ENCODE data around the gene NFKBIE. TPM values are rescaled to one million over a fixed set of nuclear protein-coding genes. Genes with fewer than 3 reads are reported as not detected.

NFKBIE gene
- total and polyA plus RNA-seq, 2 of the 13 experiments (the other 11 are each of a cell fraction or from before 2014, with no cell fraction given): 6.7 to 14.5 TPM

DNA sequence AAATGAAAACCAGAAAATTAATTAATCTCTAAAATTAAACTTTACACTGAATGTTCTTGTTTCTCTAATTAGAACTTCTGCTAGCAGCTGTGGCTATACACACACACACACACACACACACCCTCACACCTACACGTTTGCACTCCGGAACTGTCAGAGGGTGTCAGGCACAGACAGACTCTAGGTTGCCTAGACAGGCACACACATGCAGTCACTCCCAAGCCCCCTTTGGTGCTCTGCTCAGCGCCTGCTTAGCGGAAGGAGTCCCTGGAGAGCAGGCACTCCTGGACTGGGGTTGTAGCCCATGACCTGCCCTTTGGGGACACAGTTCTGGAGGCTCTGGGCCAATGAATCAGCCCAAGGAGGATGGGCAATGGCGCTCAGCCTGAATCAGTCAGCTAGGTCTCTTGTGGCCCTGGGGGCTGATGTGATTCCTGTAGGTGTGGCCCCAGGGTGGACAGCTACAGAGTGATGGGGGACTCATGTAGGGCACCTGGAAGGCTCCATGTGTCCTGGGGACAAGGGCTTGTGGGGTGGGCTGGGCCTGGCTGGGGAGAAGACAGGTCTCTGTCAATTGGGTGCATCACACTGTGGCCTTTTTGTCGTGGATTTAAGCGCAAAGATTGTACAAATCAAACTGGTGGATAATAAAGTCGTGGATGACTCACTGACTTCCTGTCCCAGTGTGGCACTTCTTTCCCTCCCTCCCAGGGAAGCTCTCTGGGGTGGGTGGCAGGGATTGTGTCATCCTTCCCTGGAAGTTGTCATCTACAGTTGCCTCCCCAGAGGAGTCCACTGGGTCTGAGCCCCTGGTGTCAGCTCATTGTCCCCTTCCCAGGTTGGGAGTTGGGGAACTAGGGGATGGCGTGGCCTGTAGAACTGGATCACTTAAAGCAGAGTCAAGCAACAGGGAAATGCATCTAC lies 13.7 kb upstream of the NFKBIE start:
- in situ Hi-C loops (cut with HindIII; ENCODE audit: extremely low pct_ligation_motif_present, low pct_unique_long_range_greater_than_20kb) (no loop called here), intact Hi-C loops (cut with micrococcal nuclease; ENCODE audit: unreplicated experiment) (no loop called here)
- Histone ChIP-seq H3K27me3 (ENCODE audit: control insufficient read depth in 1 of 2, insufficient read depth in 2 of 2, low read length in 2 of 2) (peaks cover 29 to 80% of the 10 kb centered on the region in 2 experiments), H3K36me3 (replicated peaks in 1 of 2; ENCODE audit: control insufficient read depth in 1 of 2, insufficient read depth in 2 of 2, low read length in 2 of 2) (no peaks in the 10 kb centered on the region), H3K4me3 (replicated peaks in 1 of 3; ENCODE audit: insufficient read depth in 1 of 3, low read depth in 2 of 3, low read length in 3 of 3) (no peak overlapping the region), H2AFZ (ENCODE audit: low read length) (no peak overlapping the region), H3K4me2 (ENCODE audit: low read depth, low read length) (no peak overlapping the region), H3K4me1 (ENCODE audit: insufficient read depth, low read length) (peaks cover 28% of the 10 kb centered on the region), H3K9ac (ENCODE audit: insufficient read depth, low read depth, low read length) (no peak overlapping the region), H3K79me2 (ENCODE audit: insufficient read depth, low read length) (no peaks in the 10 kb centered on the region), H3K27ac (ENCODE audit: extremely low read length, insufficient read depth, low read length) (no peak overlapping the region), H3K9me3 (ENCODE audit: low read length) (no peaks in the 10 kb centered on the region), H4K20me1 (ENCODE audit: insufficient read depth, low read length) (peaks cover 3% of the 10 kb centered on the region; the same call in 1 of the 2 replicates)
- CTCF ChIA-PET (ENCODE audit: low intra/inter-chr PET ratio, low total read pairs): no interaction called here
- POLR2A ChIA-PET: no interaction called here
- DNase-seq (ENCODE audit: low spot score) (no peak), ATAC-seq (no peak), FAIRE-seq (no peak)
- 11% methylated on average over 8 of the region's 9 CpGs for WGBS (ENCODE audit: low lambda C conversion rate)
- TF ChIP-seq HNF4A (CRISPR knock-in tag; IDR thresholded peaks at IDR 0.05): no peak
- no TSS peak for BruUV-seq (replicated peaks)

DNA sequence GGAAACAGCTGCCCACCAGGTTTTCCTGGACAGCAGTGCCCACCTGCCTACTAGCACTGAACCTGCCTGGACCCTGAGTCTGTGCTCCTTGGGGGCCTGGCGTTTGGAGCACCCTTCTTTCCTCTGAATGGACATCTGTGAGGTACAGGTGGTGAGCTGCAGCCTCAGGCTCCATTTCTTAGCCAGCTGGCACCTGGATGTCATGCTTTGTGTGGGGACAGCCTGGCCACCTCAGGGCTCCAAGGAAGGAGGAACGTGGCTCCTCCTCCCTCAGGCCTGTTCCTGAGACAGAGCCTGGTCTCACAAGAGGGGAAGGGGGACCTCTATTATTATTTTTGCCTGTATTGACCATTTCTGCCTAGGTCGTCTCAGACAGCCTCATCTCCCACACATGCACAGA lies 13.0 kb upstream of the NFKBIE start:
- no peak overlapping the region for H2AFZ ChIP-seq (ENCODE audit: low read length)
- BruUV-seq (replicated peaks): no TSS peak
- 4% methylated on average over 2 of the region's 3 CpGs for WGBS (ENCODE audit: low lambda C conversion rate)
- H3K79me2 ChIP-seq (ENCODE audit: insufficient read depth, low read length): no peaks in the 10 kb centered on the region
- no peak overlapping the region for H3K4me2 ChIP-seq (ENCODE audit: low read depth, low read length)
- TF ChIP-seq ZBTB7A (CRISPR knock-in tag; IDR thresholded peaks at IDR 0.05): no peak
- no peak for TF ChIP-seq MEIS1 (CRISPR knock-in tag; IDR thresholded peaks at IDR 0.05; ENCODE audit: borderline replicate concordance)
- TF ChIP-seq CHCHD3 (CRISPR knock-in tag; IDR thresholded peaks at IDR 0.05): no peak
- TF ChIP-seq SIN3A (IDR thresholded peaks at IDR 0.05; ENCODE audit: borderline replicate concordance, low read depth, low read length): no peak
- no peak for TF ChIP-seq ZFP36 (IDR thresholded peaks at IDR 0.05; ENCODE audit: borderline replicate concordance, low read depth, low read length, partially characterized antibody)
- TF ChIP-seq ZNF431 (CRISPR knock-in tag; IDR thresholded peaks at IDR 0.05; ENCODE audit: borderline replicate concordance, low read depth): no peak
- no peak for TF ChIP-seq MAFG (CRISPR knock-in tag; IDR thresholded peaks at IDR 0.05)
- TF ChIP-seq XBP1 (CRISPR knock-in tag; IDR thresholded peaks at IDR 0.05): no peak
- TF ChIP-seq, protein P1, sequence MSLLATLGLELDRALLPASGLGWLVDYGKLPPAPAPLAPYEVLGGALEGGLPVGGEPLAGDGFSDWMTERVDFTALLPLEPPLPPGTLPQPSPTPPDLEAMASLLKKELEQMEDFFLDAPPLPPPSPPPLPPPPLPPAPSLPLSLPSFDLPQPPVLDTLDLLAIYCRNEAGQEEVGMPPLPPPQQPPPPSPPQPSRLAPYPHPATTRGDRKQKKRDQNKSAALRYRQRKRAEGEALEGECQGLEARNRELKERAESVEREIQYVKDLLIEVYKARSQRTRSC (CRISPR knock-in tag; IDR thresholded peaks at IDR 0.05; ENCODE audit: low read depth): no peak
- no peak for TF ChIP-seq TCF12 (IDR thresholded peaks at IDR 0.05)
- no peak for TF ChIP-seq TCF12 (CRISPR knock-in tag; IDR thresholded peaks at IDR 0.05)
- ChIA-PET CTCF (ENCODE audit: low intra/inter-chr PET ratio, low total read pairs) (no interaction called here), POLR2A (no interaction called here)
- H3K9ac ChIP-seq (ENCODE audit: insufficient read depth, low read depth, low read length): no peak overlapping the region
- H3K36me3 ChIP-seq (replicated peaks in 1 of 2; ENCODE audit: control insufficient read depth in 1 of 2, insufficient read depth in 2 of 2, low read length in 2 of 2): no peaks in the 10 kb centered on the region
- H3K27ac ChIP-seq (ENCODE audit: extremely low read length, insufficient read depth, low read length): no peak overlapping the region
- H4K20me1 ChIP-seq (ENCODE audit: insufficient read depth, low read length): peaks cover 3% of the 10 kb centered on the region; the same call in 1 of the 2 replicates
- peaks cover 28% of the 10 kb centered on the region for H3K4me1 ChIP-seq (ENCODE audit: insufficient read depth, low read length)
- ATAC-seq (no peak), DNase-seq (ENCODE audit: low spot score) (no peak), FAIRE-seq (no peak)
- intact Hi-C loops (cut with micrococcal nuclease; ENCODE audit: unreplicated experiment): no loop called here
- H3K9me3 ChIP-seq (ENCODE audit: low read length): no peaks in the 10 kb centered on the region
- no peak overlapping the region for H3K4me3 ChIP-seq (replicated peaks in 1 of 3; ENCODE audit: insufficient read depth in 1 of 3, low read depth in 2 of 3, low read length in 3 of 3)
- H3K27me3 ChIP-seq (ENCODE audit: control insufficient read depth in 1 of 2, insufficient read depth in 2 of 2, low read length in 2 of 2): peaks cover 31 to 84% of the 10 kb centered on the region in 2 experiments
- in situ Hi-C loops (cut with HindIII; ENCODE audit: extremely low pct_ligation_motif_present, low pct_unique_long_range_greater_than_20kb): no loop called here

Measured in HepG2 (cell line).